Measurements from ENCODE around the gene MCEMP1. TPM values are rescaled to one million over a fixed set of nuclear protein-coding genes. Genes with fewer than 3 reads are reported as not detected.

MCEMP1 gene
- total RNA-seq, 4 donors from 2014 or later: 0.29 to 0.97 TPM; not detected in 2

GRCh38 chr19:7716762-7717161, 39.9 kb downstream of the MCEMP1 start:
- intact Hi-C loops (cut with DNase I): no loop called here
- 90% methylated on average over 1 of the region's 1 CpG; no CpG with 5 or more reads in 1 of the 2 donors for WGBS, 2 donors

GRCh38 chr19:7718668-7719067, 41.8 kb downstream of the MCEMP1 start:
- no peaks in the 10 kb centered on the region for H3K36me3 ChIP-seq
- H3K4me1 ChIP-seq: no peaks in the 10 kb centered on the region
- TF ChIP-seq, protein P1, sequence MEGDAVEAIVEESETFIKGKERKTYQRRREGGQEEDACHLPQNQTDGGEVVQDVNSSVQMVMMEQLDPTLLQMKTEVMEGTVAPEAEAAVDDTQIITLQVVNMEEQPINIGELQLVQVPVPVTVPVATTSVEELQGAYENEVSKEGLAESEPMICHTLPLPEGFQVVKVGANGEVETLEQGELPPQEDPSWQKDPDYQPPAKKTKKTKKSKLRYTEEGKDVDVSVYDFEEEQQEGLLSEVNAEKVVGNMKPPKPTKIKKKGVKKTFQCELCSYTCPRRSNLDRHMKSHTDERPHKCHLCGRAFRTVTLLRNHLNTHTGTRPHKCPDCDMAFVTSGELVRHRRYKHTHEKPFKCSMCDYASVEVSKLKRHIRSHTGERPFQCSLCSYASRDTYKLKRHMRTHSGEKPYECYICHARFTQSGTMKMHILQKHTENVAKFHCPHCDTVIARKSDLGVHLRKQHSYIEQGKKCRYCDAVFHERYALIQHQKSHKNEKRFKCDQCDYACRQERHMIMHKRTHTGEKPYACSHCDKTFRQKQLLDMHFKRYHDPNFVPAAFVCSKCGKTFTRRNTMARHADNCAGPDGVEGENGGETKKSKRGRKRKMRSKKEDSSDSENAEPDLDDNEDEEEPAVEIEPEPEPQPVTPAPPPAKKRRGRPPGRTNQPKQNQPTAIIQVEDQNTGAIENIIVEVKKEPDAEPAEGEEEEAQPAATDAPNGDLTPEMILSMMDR (IDR thresholded peaks at IDR 0.05): no peak
- no peak for TF ChIP-seq POLR2A (IDR thresholded peaks at IDR 0.05)
- intact Hi-C loops (cut with DNase I): no loop called here
- WGBS, 2 donors: 50 to 54% methylated on average over 7 to 8 of the region's 8 CpGs
- no peak overlapping the region for H3K4me3 ChIP-seq
- peaks cover 0 to 9% (median 0%) of the 10 kb centered on the region in 3 donors for H3K9me3 ChIP-seq
- DNase-seq: no peak
- H3K27me3 ChIP-seq: peaks cover 0 to 39% (median 0%) of the 10 kb centered on the region in 4 donors
- H3K27ac ChIP-seq: no peak overlapping the region

More at GRCh38 chr19:7716762-7717161, 39.9 kb downstream of the MCEMP1 start:
- no peak overlapping the region for H3K4me3 ChIP-seq
- no peak for DNase-seq
- no peaks in the 10 kb centered on the region for H3K4me1 ChIP-seq
- peaks cover 0 to 20% (median 0%) of the 10 kb centered on the region in 4 donors for H3K27me3 ChIP-seq
- H3K36me3 ChIP-seq: no peaks in the 10 kb centered on the region
- no peak overlapping the region for H3K27ac ChIP-seq
- TF ChIP-seq, protein P1 (IDR thresholded peaks at IDR 0.05): no peak
- no peak for TF ChIP-seq POLR2A (IDR thresholded peaks at IDR 0.05)
- H3K9me3 ChIP-seq: peaks cover 0 to 9% (median 0%) of the 10 kb centered on the region in 3 donors

DNA sequence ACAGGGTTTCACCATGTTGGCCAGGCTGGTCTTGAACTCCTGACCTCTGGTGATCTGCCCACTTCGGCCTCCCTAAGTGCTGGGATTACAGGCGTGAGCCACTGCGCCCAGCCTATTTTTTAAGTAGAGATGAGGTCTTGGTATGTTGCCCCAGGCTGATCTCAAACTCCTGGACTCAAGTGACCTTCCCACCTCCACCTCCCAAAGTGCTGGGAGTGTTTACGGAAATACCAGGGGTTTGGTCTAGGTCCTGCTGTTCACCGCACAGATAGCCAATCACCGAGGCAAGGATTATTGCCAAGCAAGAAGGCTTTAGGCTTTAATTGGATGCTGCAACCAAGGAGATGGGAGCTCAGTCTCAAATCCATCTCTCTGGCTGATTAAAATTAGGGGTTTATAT, 43.5 kb downstream of the MCEMP1 start:
- H3K27me3 ChIP-seq: peaks cover 0 to 56% (median 0%) of the 10 kb centered on the region in 4 donors
- no peak for DNase-seq
- H3K36me3 ChIP-seq: no peaks in the 10 kb centered on the region
- TF ChIP-seq POLR2A (IDR thresholded peaks at IDR 0.05): no peak
- TF ChIP-seq, protein P1 (IDR thresholded peaks at IDR 0.05): no peak
- intact Hi-C loops (cut with DNase I): no loop called here
- no peak overlapping the region for H3K27ac ChIP-seq
- no peaks in the 10 kb centered on the region for H3K4me1 ChIP-seq
- no peak overlapping the region for H3K4me3 ChIP-seq
- H3K9me3 ChIP-seq: peaks cover 0 to 9% (median 0%) of the 10 kb centered on the region in 3 donors
- WGBS, 2 donors: 77 to 78% methylated on average over 4 of the region's 6 CpGs

DNA sequence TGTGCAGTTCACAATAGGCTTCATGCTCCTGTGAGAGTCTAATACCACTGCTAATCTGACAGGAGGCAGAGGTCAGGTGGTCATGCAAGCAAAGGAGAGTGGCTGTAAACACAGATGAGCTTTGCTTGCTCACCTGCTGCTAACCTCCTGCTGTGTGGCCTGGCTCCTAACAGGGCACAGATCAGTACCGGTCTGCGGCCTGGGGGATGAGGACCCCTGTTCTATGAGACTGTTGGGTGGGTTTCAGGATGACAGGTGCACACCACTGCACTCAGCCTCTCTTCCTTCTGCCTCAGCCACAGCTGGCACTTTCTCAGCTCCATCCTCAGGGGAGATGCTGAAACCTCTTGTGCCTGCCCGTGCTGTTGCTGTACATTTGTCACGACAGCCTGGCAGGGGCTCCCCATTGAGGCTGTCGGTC, 45.4 kb downstream of the MCEMP1 start:
- peaks cover 0 to 75% (median 0%) of the 10 kb centered on the region in 4 donors for H3K27me3 ChIP-seq
- peaks cover 0 to 8% (median 0%) of the 10 kb centered on the region in 3 donors for H3K9me3 ChIP-seq
- H3K4me3 ChIP-seq: no peak overlapping the region
- no peak for DNase-seq
- TF ChIP-seq, protein P1 (IDR thresholded peaks at IDR 0.05): no peak
- no peak for TF ChIP-seq POLR2A (IDR thresholded peaks at IDR 0.05)
- intact Hi-C loops (cut with DNase I): no loop called here
- no peaks in the 10 kb centered on the region for H3K4me1 ChIP-seq
- H3K36me3 ChIP-seq: no peaks in the 10 kb centered on the region
- WGBS, 2 donors: 52 to 59% methylated on average over 4 of the region's 5 CpGs
- H3K27ac ChIP-seq: no peak overlapping the region

GRCh38 chr19:7725791-7726190, 48.9 kb downstream of the MCEMP1 start:
- Histone ChIP-seq H3K36me3 (no peaks in the 10 kb centered on the region), H3K27me3 (peaks cover under 1 to 91% (median 12%) of the 10 kb centered on the region in 4 donors), H3K4me1 (peaks cover 0 to 8% (median 3%) of the 10 kb centered on the region in 3 donors), H3K27ac (no peak overlapping the region), H3K4me3 (no peak overlapping the region), H3K9me3 (no peaks in the 10 kb centered on the region)
- intact Hi-C loops (cut with DNase I): no loop called here
- no peak for DNase-seq
- TF ChIP-seq, protein P1 (IDR thresholded peaks at IDR 0.05): no peak
- 42 to 43% methylated on average over 2 of the region's 2 CpGs for WGBS, 2 donors

Data from esophagus squamous epithelium (tissue), 5 donors.